HepG2 (cell line): ENCODE results near the gene IQCB1. TPM values are rescaled to one million over a fixed set of nuclear protein-coding genes. Genes with fewer than 3 reads are reported as not detected.

Experiments
- CEBPG ChIP-seq: IDR thresholded peaks from 2 replicates; pipeline ENCODE4 v1.6.1; 2016
- DNMT3B ChIP-seq: conservative IDR thresholded peaks from 2 replicates; pipeline ENCODE4 v1.6.1; 2016; ENCODE audit warnings: missing biosample characterization, control low read depth
- IRF9 ChIP-seq: sonication (generic); formaldehyde crosslinking; IDR thresholded peaks from 2 replicates; pipeline ENCODE4 v1.8.0; 2022; ENCODE audit warnings: missing genetic modification reagents, mild to moderate bottlenecking, borderline replicate concordance
- MEIS1 ChIP-seq: sonication (generic); formaldehyde crosslinking; IDR thresholded peaks from 2 replicates; pipeline ENCODE4 v1.9.0; 2021; ENCODE audit warnings: mild to moderate bottlenecking, missing genetic modification reagents, moderate library complexity, borderline replicate concordance
- MIXL1 ChIP-seq: IDR thresholded peaks from 2 replicates; pipeline ENCODE4 v1.6.1; 2016
- NFKB2 ChIP-seq: sonication (generic); formaldehyde crosslinking; IDR thresholded peaks from 2 replicates; pipeline ENCODE4 v1.4.0; 2020; ENCODE audit warnings: missing genetic modification reagents, borderline replicate concordance
- NONO ChIP-seq, 2 experiments: fragments of 450-650 bp in 1 of 2; sonication (generic) in 1 of 2; formaldehyde crosslinking in 1 of 2; IDR thresholded peaks in 1 of 2; conservative IDR thresholded peaks in 1 of 2; 2 replicates each; pipeline versions ENCODE4 v1.6.1 to v1.8.0; 2017 to 2022; ENCODE audit warnings: mild to moderate bottlenecking in 1 of 2, missing genetic modification reagents in 1 of 2, moderate library complexity in 1 of 2
- NR1H2 ChIP-seq: sonication (generic); formaldehyde crosslinking; IDR thresholded peaks from 2 replicates; pipeline ENCODE4 v1.8.1; 2022; ENCODE audit warnings: low read depth, missing genetic modification reagents, borderline replicate concordance
- NR2F2 ChIP-seq: IDR thresholded peaks from 2 replicates; pipeline ENCODE4 v1.6.1; 2012; ENCODE audit warnings: low read depth, inconsistent platforms, borderline replicate concordance
- NRL ChIP-seq: sonication (generic); formaldehyde crosslinking; IDR thresholded peaks from 2 replicates; pipeline ENCODE4 v1.5.0; 2020; ENCODE audit warnings: missing genetic modification reagents, mild to moderate bottlenecking, moderate library complexity, borderline replicate concordance
- PCBP1 ChIP-seq: fragments of 200-400 bp; formaldehyde crosslinking; IDR thresholded peaks from 2 replicates; pipeline ENCODE4 v1.6.1; 2017; ENCODE audit warnings: mild to moderate bottlenecking, low read depth, low read length, borderline replicate concordance
- PHF20 ChIP-seq: sonication (generic); formaldehyde crosslinking; IDR thresholded peaks from 2 replicates; pipeline ENCODE4 v1.5.0; 2020; ENCODE audit warnings: mild to moderate bottlenecking, missing genetic modification reagents
- RFX3 ChIP-seq: IDR thresholded peaks from 2 replicates; pipeline ENCODE4 v1.6.1; 2016; ENCODE audit warnings: missing biosample characterization, missing genetic modification reagents
- THAP7 ChIP-seq: sonication (generic); formaldehyde crosslinking; IDR thresholded peaks from 2 replicates; pipeline ENCODE4 v1.8.1; 2023; ENCODE audit warnings: mild to moderate bottlenecking, missing genetic modification reagents
- TRIM24 ChIP-seq: sonication (generic); formaldehyde crosslinking; IDR thresholded peaks from 2 replicates; pipeline ENCODE4 v1.8.0; 2022; ENCODE audit warnings: mild to moderate bottlenecking, missing genetic modification reagents
- ZMAT5 ChIP-seq: sonication (generic); formaldehyde crosslinking; IDR thresholded peaks from 2 replicates; pipeline ENCODE4 v1.5.0; 2020; ENCODE audit warnings: mild to moderate bottlenecking, low read depth, missing genetic modification reagents, borderline replicate concordance
- ZNF180 ChIP-seq: sonication (generic); formaldehyde crosslinking; IDR thresholded peaks from 2 replicates; pipeline ENCODE4 v1.4.0; 2020; ENCODE audit warnings: low read depth, missing genetic modification reagents, borderline replicate concordance
- ZNF224 ChIP-seq: sonication (generic); formaldehyde crosslinking; IDR thresholded peaks from 2 replicates; pipeline ENCODE4 v1.5.0; 2020; ENCODE audit warnings: mild to moderate bottlenecking, missing genetic modification reagents
- ZNF263 ChIP-seq: sonication (generic); formaldehyde crosslinking; IDR thresholded peaks from 2 replicates; pipeline ENCODE4 v1.4.0; 2020; ENCODE audit warnings: missing genetic modification reagents
- ZNF572 ChIP-seq: sonication (generic); formaldehyde crosslinking; IDR thresholded peaks from 2 replicates; pipeline ENCODE4 v1.5.1; 2020; ENCODE audit warnings: mild to moderate bottlenecking, missing genetic modification reagents
- ZNF883 ChIP-seq: sonication (generic); formaldehyde crosslinking; IDR thresholded peaks from 2 replicates; pipeline ENCODE4 v1.5.1; 2020; ENCODE audit warnings: mild to moderate bottlenecking, missing genetic modification reagents; ENCODE audit errors: not compliant biosample characterization
- polyA plus RNA-seq, 8 experiments: library from polyadenylated mRNA; depleted of rRNA in 3 of 8; stranded (reverse) in 7 of 8; unstranded in 1 of 8; fragments of >200 nt; fragmentation: Illumina TruSeq in 4 of 8; extraction: Trizol in 4 of 8; gene quantifications; 2 replicates each; pipeline versions ENCODE4 v1.2.1 to v1.2.3, GENCODE V29; 2011 to 2016; ENCODE audit warnings: low read depth in 4 of 8, missing spikeins in 1 of 8, mixed read lengths in 1 of 8; ENCODE audit not compliant: insufficient read depth in 1 of 8
- total RNA-seq, 5 experiments: library from RNA; depleted of rRNA; stranded (reverse); fragments of >200 nt; fragmentation: Illumina TruSeq; extraction: Trizol; gene quantifications; 2 replicates each; pipeline ENCODE4 v1.2.3, GENCODE V29; 2016; ENCODE audit warnings: low read depth in 1 of 5
- TF ChIP-seq, protein P1 (sequence below): sonication (generic); formaldehyde crosslinking; IDR thresholded peaks from 2 replicates; pipeline ENCODE4 v1.4.0; 2020; ENCODE audit warnings: mild to moderate bottlenecking, missing genetic modification reagents
- TF ChIP-seq, protein P2 (sequence below): sonication (generic); formaldehyde crosslinking; IDR thresholded peaks from 2 replicates; pipeline ENCODE4 v1.5.0; 2020; ENCODE audit warnings: mild to moderate bottlenecking, missing genetic modification reagents

The IQCB1 gene
- total and polyA plus RNA-seq, 2 of the 13 experiments (the other 11 are each of a cell fraction or from before 2014, with no cell fraction given), result 18.0 to 41.4 TPM

DNA sequence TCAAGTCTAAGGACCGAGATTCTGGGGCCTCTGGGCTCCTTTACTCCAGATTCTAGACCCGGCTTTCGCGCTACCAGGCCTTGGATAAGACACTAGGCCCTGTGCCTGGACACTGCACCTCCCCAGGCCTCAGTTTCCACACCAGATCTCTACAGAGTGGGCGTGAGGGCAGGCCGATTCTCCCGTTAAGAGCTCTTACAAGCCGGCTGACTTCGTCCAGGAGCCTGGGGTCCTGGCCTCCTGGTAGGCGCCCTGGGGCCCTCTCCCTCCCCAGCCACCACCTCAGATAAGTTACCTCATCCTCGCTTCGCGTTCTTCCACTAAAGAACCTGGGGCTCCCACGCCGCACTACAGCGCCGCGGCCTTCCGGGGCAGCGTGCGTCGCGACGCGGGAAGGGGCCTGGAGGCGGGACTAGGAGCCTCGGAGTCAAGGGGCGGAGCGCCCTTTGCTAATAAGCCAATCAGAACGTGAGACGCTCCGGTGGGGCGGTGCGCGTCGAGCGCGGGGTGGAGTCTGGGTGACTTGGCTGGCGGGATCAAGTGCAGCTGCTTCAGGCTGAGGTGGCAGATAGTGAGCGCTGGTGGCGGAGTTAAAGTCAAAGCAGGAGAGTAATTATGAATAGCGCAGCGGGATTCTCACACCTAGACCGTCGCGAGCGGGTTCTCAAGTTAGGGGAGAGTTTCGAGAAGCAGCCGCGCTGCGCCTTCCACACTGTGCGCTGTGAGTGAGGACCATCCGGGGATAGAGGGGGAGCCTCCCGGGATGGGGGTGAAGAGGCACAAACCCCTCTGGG, at the start of gene IQCB1, which contains the start of gene EAF2 (continued):
- TF ChIP-seq MEIS1 (CRISPR knock-in tag) (0 out of 2 replicates have a peak, but pooled peaks have one; percentile 35), THAP7 (CRISPR knock-in tag) (no peak), ZNF224 (CRISPR knock-in tag) (no peak; the same call in 1 of the 2 replicates), NRL (peak; percentile 47), CEBPG (CRISPR knock-in tag) (0 out of 2 replicates have a peak, but pooled peaks have one; percentile 14), NR1H2 (CRISPR knock-in tag) (no peak), MIXL1 (0 out of 2 replicates have a peak, but pooled peaks have one; percentile 40), ZNF180 (CRISPR knock-in tag) (0 out of 2 replicates have a peak, but pooled peaks have one; percentile 45), ZNF883 (CRISPR knock-in tag) (peak; percentile 95), IRF9 (CRISPR knock-in tag) (peak; percentile 55; the same call in 1 of the 2 replicates), ZMAT5 (CRISPR knock-in tag) (no peak), NONO (IDR thresholded peaks at IDR 0.05) (no peak), NONO (CRISPR knock-in tag; conservative IDR thresholded peaks at IDR 0.05) (0 out of 2 replicates have a peak, but pooled peaks have one; percentile 37), NFKB2 (CRISPR knock-in tag) (peak; percentile 89; the same call in 1 of the 2 replicates), TRIM24 (no peak), PCBP1 (no peak), ZNF572 (CRISPR knock-in tag) (no peak), ZNF263 (CRISPR knock-in tag) (no peak), DNMT3B (CRISPR knock-in tag) (peak; percentile 91), NR2F2 (no peak; the same call in 1 of the 2 replicates), RFX3 (CRISPR knock-in tag) (no peak), PHF20 (CRISPR knock-in tag) (peak; percentile 58; the same call in 1 of the 2 replicates)
- TF ChIP-seq, protein P1, sequence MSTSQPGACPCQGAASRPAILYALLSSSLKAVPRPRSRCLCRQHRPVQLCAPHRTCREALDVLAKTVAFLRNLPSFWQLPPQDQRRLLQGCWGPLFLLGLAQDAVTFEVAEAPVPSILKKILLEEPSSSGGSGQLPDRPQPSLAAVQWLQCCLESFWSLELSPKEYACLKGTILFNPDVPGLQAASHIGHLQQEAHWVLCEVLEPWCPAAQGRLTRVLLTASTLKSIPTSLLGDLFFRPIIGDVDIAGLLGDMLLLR (CRISPR knock-in tag), result peak; percentile 22; the same call in 1 of the 2 replicates
- TF ChIP-seq, protein P2, sequence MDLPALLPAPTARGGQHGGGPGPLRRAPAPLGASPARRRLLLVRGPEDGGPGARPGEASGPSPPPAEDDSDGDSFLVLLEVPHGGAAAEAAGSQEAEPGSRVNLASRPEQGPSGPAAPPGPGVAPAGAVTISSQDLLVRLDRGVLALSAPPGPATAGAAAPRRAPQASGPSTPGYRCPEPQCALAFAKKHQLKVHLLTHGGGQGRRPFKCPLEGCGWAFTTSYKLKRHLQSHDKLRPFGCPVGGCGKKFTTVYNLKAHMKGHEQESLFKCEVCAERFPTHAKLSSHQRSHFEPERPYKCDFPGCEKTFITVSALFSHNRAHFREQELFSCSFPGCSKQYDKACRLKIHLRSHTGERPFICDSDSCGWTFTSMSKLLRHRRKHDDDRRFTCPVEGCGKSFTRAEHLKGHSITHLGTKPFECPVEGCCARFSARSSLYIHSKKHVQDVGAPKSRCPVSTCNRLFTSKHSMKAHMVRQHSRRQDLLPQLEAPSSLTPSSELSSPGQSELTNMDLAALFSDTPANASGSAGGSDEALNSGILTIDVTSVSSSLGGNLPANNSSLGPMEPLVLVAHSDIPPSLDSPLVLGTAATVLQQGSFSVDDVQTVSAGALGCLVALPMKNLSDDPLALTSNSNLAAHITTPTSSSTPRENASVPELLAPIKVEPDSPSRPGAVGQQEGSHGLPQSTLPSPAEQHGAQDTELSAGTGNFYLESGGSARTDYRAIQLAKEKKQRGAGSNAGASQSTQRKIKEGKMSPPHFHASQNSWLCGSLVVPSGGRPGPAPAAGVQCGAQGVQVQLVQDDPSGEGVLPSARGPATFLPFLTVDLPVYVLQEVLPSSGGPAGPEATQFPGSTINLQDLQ (CRISPR knock-in tag), result no peak
